Neural progenitor cell (in vitro differentiated cells): ENCODE measurements around the gene B3GNT2. TPM values are rescaled to one million over a fixed set of nuclear protein-coding genes. Genes with fewer than 3 reads are reported as not detected.

Experiments used
- DNase-seq: peaks from one replicate; pipeline ENCODE4 v3.0.0-alpha.2; 2016; ENCODE audit warnings: low spot score
- H2AFZ ChIP-seq: fragments of 200-600 bp; sonication (generic); replicated peaks from 2 replicates; pipeline ENCODE4 v1.6.1; 2016; ENCODE audit warnings: antibody characterized with exemption
- H3F3A ChIP-seq: fragments of 200-600 bp; sonication (generic); 2 replicates; pipeline ENCODE4 v1.6.1; 2016; ENCODE audit warnings: antibody characterized with exemption, low read depth
- H3K27ac ChIP-seq: fragments of 200-600 bp; sonication (generic); 2 replicates; pipeline ENCODE4 v1.5.1; 2016; ENCODE audit warnings: mild to moderate bottlenecking
- H3K27me3 ChIP-seq: fragments of 200-600 bp; sonication (generic); 2 replicates; pipeline ENCODE4 v1.6.1; 2016; ENCODE audit warnings: mild to moderate bottlenecking, moderate library complexity
- H3K36me3 ChIP-seq: fragments of 200-600 bp; sonication (generic); 2 replicates; pipeline ENCODE4 v1.5.1; 2016
- H3K4me1 ChIP-seq: fragments of 200-600 bp; sonication (generic); 2 replicates; pipeline ENCODE4 v1.6.1; 2016; ENCODE audit warnings: mixed run types
- H3K4me2 ChIP-seq: fragments of 200-600 bp; sonication (generic); 2 replicates; pipeline ENCODE4 v1.6.1; 2016
- H3K4me3 ChIP-seq: fragments of 200-600 bp; sonication (generic); 2 replicates; pipeline ENCODE4 v1.5.1; 2016
- H3K79me2 ChIP-seq: fragments of 200-600 bp; sonication (generic); 2 replicates; pipeline ENCODE4 v1.6.1; 2016; ENCODE audit warnings: low read depth
- H3K9ac ChIP-seq: fragments of 200-600 bp; sonication (generic); 2 replicates; pipeline ENCODE4 v1.6.1; 2016
- H3K9me3 ChIP-seq: fragments of 200-600 bp; sonication (generic); 2 replicates; pipeline ENCODE4 v1.5.1; 2016; ENCODE audit warnings: low read depth
- H4K20me1 ChIP-seq: fragments of 200-600 bp; sonication (generic); 2 replicates; pipeline ENCODE4 v1.6.1; 2016; ENCODE audit warnings: low read depth
- H3K27ac Mint-ChIP-seq: 3 replicates; pipeline ENCODE4 v1.8.0; 2021; ENCODE audit warnings: mixed read lengths
- H3K27me3 Mint-ChIP-seq: 2 replicates; pipeline ENCODE4 v1.8.0; 2022; ENCODE audit warnings: low read depth, mild to moderate bottlenecking, inconsistent platforms, moderate library complexity, mixed read lengths; ENCODE audit not compliant: insufficient read depth
- H3K36me3 Mint-ChIP-seq: 3 replicates; pipeline ENCODE4 v1.8.0; 2021; ENCODE audit warnings: mixed read lengths
- H3K4me1 Mint-ChIP-seq: 3 replicates; pipeline ENCODE4 v1.8.0; 2021; ENCODE audit warnings: mixed read lengths
- H3K4me3 Mint-ChIP-seq: 3 replicates; pipeline ENCODE4 v1.8.0; 2021; ENCODE audit warnings: mild to moderate bottlenecking, moderate library complexity, mixed read lengths
- H3K9me3 Mint-ChIP-seq: 3 replicates; pipeline ENCODE4 v1.8.0; 2020; ENCODE audit warnings: mixed read lengths
- EZH2 ChIP-seq: fragments of 200-600 bp; sonication (generic); IDR thresholded peaks from 2 replicates; pipeline ENCODE4 v1.6.1; 2017; ENCODE audit warnings: antibody characterized with exemption, mild to moderate bottlenecking, moderate library complexity
- EZH2phosphoT487 ChIP-seq: fragments of 200-600 bp; sonication (generic); IDR thresholded peaks from 2 replicates; pipeline ENCODE4 v1.6.1; 2017; ENCODE audit warnings: antibody characterized with exemption
- total RNA-seq: library from RNA; depleted of rRNA; stranded (reverse); fragments of >200 nt; gene quantifications from 2 replicates; pipeline ENCODE4 v1.2.3, GENCODE V29; 2015; ENCODE audit warnings: low replicate concordance
- TF ChIP-seq, protein P1 (sequence below): fragments of 200-600 bp; sonication (generic); IDR thresholded peaks from 2 replicates; pipeline ENCODE4 v1.5.1; 2017; ENCODE audit warnings: antibody characterized with exemption, mild to moderate bottlenecking

Gene B3GNT2
- total RNA-seq, 1 donor from 2014 or later, result 73.2 TPM

- Mint-ChIP-seq H3K27me3 (peaks cover 2% of the 10 kb centered on the region), H3K27ac (peak overlapping the region; percentile 2), H3K9me3 (no peaks in the 10 kb centered on the region), H3K4me1 (peaks cover 21% of the 10 kb centered on the region), H3K4me3 (no peak overlapping the region), H3K36me3 (no peaks in the 10 kb centered on the region)
- no peak overlapping the region for H3K4me3 ChIP-seq
- H4K20me1 ChIP-seq, result peaks cover 43% of the 10 kb centered on the region
- H3K27me3 ChIP-seq, result peaks cover 76% of the 10 kb centered on the region
- TF ChIP-seq EZH2 (no peak), EZH2phosphoT487 (peak; percentile 98)
- H3K4me2 ChIP-seq, result peak overlapping the region; percentile 35
- H3K9ac ChIP-seq, result no peak overlapping the region
- H2AFZ ChIP-seq, result no peak overlapping the region
- peak; percentile 49 for DNase-seq
- H3K79me2 ChIP-seq, result no peaks in the 10 kb centered on the region
- H3K36me3 ChIP-seq, result no peaks in the 10 kb centered on the region
- peaks cover 24% of the 10 kb centered on the region for H3K4me1 ChIP-seq
- H3F3A ChIP-seq, result peaks cover 24% of the 10 kb centered on the region
- no peak overlapping the region for H3K27ac ChIP-seq
- no peaks in the 10 kb centered on the region for H3K9me3 ChIP-seq
Observed at GRCh38 chr2:62163106-62163831, 32.6 kb upstream of the B3GNT2 start.

- Histone ChIP-seq H3K27ac (no peak overlapping the region), H3K79me2 (no peaks in the 10 kb centered on the region), H3K27me3 (peaks cover 70% of the 10 kb centered on the region), H2AFZ (no peak overlapping the region), H3K9me3 (no peaks in the 10 kb centered on the region), H3K4me1 (peaks cover 24% of the 10 kb centered on the region), H3K9ac (no peak overlapping the region), H4K20me1 (peaks cover 43% of the 10 kb centered on the region), H3F3A (peaks cover 24% of the 10 kb centered on the region), H3K4me3 (no peak overlapping the region), H3K36me3 (no peaks in the 10 kb centered on the region), H3K4me2 (no peak overlapping the region)
- Mint-ChIP-seq H3K4me1 (peaks cover 21% of the 10 kb centered on the region), H3K4me3 (no peak overlapping the region), H3K27ac (peak overlapping the region; percentile 17), H3K36me3 (no peaks in the 10 kb centered on the region), H3K9me3 (no peaks in the 10 kb centered on the region), H3K27me3 (peaks cover 2% of the 10 kb centered on the region)
- TF ChIP-seq, protein P1, sequence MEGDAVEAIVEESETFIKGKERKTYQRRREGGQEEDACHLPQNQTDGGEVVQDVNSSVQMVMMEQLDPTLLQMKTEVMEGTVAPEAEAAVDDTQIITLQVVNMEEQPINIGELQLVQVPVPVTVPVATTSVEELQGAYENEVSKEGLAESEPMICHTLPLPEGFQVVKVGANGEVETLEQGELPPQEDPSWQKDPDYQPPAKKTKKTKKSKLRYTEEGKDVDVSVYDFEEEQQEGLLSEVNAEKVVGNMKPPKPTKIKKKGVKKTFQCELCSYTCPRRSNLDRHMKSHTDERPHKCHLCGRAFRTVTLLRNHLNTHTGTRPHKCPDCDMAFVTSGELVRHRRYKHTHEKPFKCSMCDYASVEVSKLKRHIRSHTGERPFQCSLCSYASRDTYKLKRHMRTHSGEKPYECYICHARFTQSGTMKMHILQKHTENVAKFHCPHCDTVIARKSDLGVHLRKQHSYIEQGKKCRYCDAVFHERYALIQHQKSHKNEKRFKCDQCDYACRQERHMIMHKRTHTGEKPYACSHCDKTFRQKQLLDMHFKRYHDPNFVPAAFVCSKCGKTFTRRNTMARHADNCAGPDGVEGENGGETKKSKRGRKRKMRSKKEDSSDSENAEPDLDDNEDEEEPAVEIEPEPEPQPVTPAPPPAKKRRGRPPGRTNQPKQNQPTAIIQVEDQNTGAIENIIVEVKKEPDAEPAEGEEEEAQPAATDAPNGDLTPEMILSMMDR, result no peak
- no peak for TF ChIP-seq EZH2
- TF ChIP-seq EZH2phosphoT487, result no peak
- peak; percentile 6 for DNase-seq
Observed at GRCh38 chr2:62163834-62164233, 32.1 kb upstream of the B3GNT2 start.

GRCh38 chr2:62175728-62176127, 20.2 kb upstream of the B3GNT2 start:
- H3K27ac Mint-ChIP-seq, result peak overlapping the region; percentile 75
- Histone ChIP-seq H3K79me2 (no peaks in the 10 kb centered on the region), H3K36me3 (no peaks in the 10 kb centered on the region), H3K4me1 (peaks cover under 1% of the 10 kb centered on the region), H3K27me3 (no peaks in the 10 kb centered on the region), H3K27ac (no peak overlapping the region), H3F3A (no peaks in the 10 kb centered on the region), H4K20me1 (no peaks in the 10 kb centered on the region), H2AFZ (no peak overlapping the region), H3K4me2 (no peak overlapping the region), H3K9ac (no peak overlapping the region), H3K4me3 (no peak overlapping the region), H3K9me3 (no peaks in the 10 kb centered on the region)
- no peak for DNase-seq
- no peaks in the 10 kb centered on the region for H3K36me3 Mint-ChIP-seq
- peaks cover 14% of the 10 kb centered on the region for H3K4me1 Mint-ChIP-seq
- TF ChIP-seq, protein P1, result no peak
- no peak for TF ChIP-seq EZH2phosphoT487
- TF ChIP-seq EZH2, result no peak
- H3K27me3 Mint-ChIP-seq, result peaks cover 2% of the 10 kb centered on the region
- no peak overlapping the region for H3K4me3 Mint-ChIP-seq
- no peaks in the 10 kb centered on the region for H3K9me3 Mint-ChIP-seq

- H3K36me3 Mint-ChIP-seq, result no peaks in the 10 kb centered on the region
- H3K9me3 Mint-ChIP-seq, result no peaks in the 10 kb centered on the region
- H3K27ac ChIP-seq, result no peak overlapping the region
Observed at GRCh38 chr2:62176801-62177200, 19.1 kb upstream of the B3GNT2 start.

More at GRCh38 chr2:62176801-62177200, 19.1 kb upstream of the B3GNT2 start:
- H4K20me1 ChIP-seq, result no peaks in the 10 kb centered on the region
- H3K9me3 ChIP-seq, result no peaks in the 10 kb centered on the region
- H2AFZ ChIP-seq, result no peak overlapping the region
- no peaks in the 10 kb centered on the region for H3K79me2 ChIP-seq
- no peaks in the 10 kb centered on the region for H3F3A ChIP-seq
- Mint-ChIP-seq H3K4me1 (peaks cover 16% of the 10 kb centered on the region), H3K27ac (no peak overlapping the region), H3K4me3 (no peak overlapping the region), H3K27me3 (peaks cover 2% of the 10 kb centered on the region)
- H3K9ac ChIP-seq, result no peak overlapping the region
- H3K36me3 ChIP-seq, result no peaks in the 10 kb centered on the region
- H3K4me2 ChIP-seq, result no peak overlapping the region
- no peak for DNase-seq
- no peak overlapping the region for H3K4me3 ChIP-seq
- H3K27me3 ChIP-seq, result no peaks in the 10 kb centered on the region
- H3K4me1 ChIP-seq, result peaks cover 11% of the 10 kb centered on the region
- TF ChIP-seq EZH2phosphoT487 (no peak), EZH2 (no peak)
- TF ChIP-seq, protein P1, result no peak
